HL-60 (cell line): ENCODE results near the gene ZBTB7C.

ENCODE experiments used
- DNase-seq, 2 experiments: peaks; one replicate each; pipeline ENCODE4 v3.0.0-alpha.2; 2010 to 2020; ENCODE audit warnings: low read depth in 1 of 2, low spot score in 1 of 2
- H3K27ac ChIP-seq: fragments of 250-450 bp; sonication (Bioruptor Pico); replicated peaks from 2 replicates; pipeline ENCODE4 v1.5.1; 2020; ENCODE audit warnings: mild to moderate bottlenecking, moderate library complexity
- H3K27me3 ChIP-seq: fragments of 250-450 bp; sonication (Bioruptor Pico); 2 replicates; pipeline ENCODE4 v1.5.1; 2021; ENCODE audit warnings: mild to moderate bottlenecking, moderate library complexity; ENCODE audit not compliant: insufficient read depth, poor library complexity, severe bottlenecking
- H3K4me3 ChIP-seq: replicated peaks from 2 replicates; pipeline ENCODE4 v1.5.1; 2011; ENCODE audit warnings: mild to moderate bottlenecking, control low read depth, low read length; ENCODE audit not compliant: insufficient read depth
- GABPA ChIP-seq: IDR thresholded peaks from 2 replicates; pipeline ENCODE4 v1.6.1; 2012; ENCODE audit warnings: low read depth
- POLR2AphosphoS5 ChIP-seq: IDR thresholded peaks from 2 replicates; pipeline ENCODE4 v1.6.1; 2012; ENCODE audit warnings: low read depth
- REST ChIP-seq: IDR thresholded peaks from 2 replicates; pipeline ENCODE4 v1.6.1; 2012; ENCODE audit warnings: low read depth; ENCODE audit not compliant: insufficient replicate concordance
- SPI1 ChIP-seq: IDR thresholded peaks from 2 replicates; pipeline ENCODE4 v1.6.1; 2012; ENCODE audit warnings: low read depth, mild to moderate bottlenecking, borderline replicate concordance
- TF ChIP-seq, protein P1 (sequence below): IDR thresholded peaks from one replicate; pipeline ENCODE4 v1.5.1; 2011; ENCODE audit warnings: low read length, control low read depth, inconsistent platforms; ENCODE audit not compliant: insufficient read depth

ZBTB7C gene

DNA sequence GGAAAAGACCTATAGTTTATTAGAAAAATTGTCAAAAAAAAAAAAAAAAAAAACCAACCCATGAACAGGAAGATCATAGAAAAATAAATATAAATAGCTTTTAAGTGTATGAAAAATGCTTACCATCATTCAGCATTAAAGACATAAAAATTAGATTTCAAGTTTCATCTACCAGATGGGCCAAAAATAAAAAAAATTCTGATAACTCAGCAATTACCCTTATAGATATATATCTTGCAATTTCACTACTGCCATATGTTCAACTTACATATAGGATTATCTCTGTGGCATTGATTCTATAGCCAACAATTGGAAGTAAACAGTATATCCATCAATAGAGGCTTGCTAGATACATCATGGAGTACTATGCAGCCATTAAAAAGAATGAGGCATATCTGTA is 352.2 kb downstream of the ZBTB7C start:
- TF ChIP-seq SPI1 (no peak), GABPA (no peak), REST (no peak), POLR2AphosphoS5 (no peak)
- TF ChIP-seq, protein P1, sequence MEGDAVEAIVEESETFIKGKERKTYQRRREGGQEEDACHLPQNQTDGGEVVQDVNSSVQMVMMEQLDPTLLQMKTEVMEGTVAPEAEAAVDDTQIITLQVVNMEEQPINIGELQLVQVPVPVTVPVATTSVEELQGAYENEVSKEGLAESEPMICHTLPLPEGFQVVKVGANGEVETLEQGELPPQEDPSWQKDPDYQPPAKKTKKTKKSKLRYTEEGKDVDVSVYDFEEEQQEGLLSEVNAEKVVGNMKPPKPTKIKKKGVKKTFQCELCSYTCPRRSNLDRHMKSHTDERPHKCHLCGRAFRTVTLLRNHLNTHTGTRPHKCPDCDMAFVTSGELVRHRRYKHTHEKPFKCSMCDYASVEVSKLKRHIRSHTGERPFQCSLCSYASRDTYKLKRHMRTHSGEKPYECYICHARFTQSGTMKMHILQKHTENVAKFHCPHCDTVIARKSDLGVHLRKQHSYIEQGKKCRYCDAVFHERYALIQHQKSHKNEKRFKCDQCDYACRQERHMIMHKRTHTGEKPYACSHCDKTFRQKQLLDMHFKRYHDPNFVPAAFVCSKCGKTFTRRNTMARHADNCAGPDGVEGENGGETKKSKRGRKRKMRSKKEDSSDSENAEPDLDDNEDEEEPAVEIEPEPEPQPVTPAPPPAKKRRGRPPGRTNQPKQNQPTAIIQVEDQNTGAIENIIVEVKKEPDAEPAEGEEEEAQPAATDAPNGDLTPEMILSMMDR, result no peak
- no peak overlapping the region for H3K4me3 ChIP-seq
- DNase-seq, result no peak
- H3K27ac ChIP-seq, result no peak overlapping the region
- peaks cover 50% of the 10 kb centered on the region for H3K27me3 ChIP-seq

DNA sequence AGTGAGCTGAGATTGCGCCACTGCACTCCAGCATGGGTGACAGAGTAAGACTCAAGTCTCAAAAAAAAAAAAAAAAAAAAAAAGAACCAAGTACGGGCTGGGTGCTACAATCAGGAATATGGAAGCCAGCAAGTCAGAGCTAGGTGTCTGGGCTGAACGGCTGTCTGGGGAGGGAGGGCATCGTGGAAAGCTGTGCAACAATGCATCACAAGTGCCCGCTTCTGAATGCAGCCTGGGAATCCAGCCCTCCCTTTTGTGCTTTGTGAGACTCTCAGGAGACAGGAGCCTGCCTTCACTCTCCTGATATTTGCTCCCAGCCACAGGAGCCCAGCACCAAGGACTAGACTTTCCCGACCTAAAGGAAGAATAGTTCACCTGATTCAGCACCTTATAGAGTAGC is 353.8 kb downstream of the ZBTB7C start:
- no peak for DNase-seq
- Histone ChIP-seq H3K27ac (no peak overlapping the region), H3K27me3 (peaks cover 50% of the 10 kb centered on the region), H3K4me3 (no peak overlapping the region)
- TF ChIP-seq SPI1 (no peak), REST (no peak), GABPA (no peak), POLR2AphosphoS5 (no peak)
- TF ChIP-seq, protein P1, result no peak

GRCh38 chr18:48053881-48054816 is 355.0 kb downstream of the ZBTB7C start:
- Histone ChIP-seq H3K27ac (no peak overlapping the region), H3K4me3 (no peak overlapping the region), H3K27me3 (peaks cover 45% of the 10 kb centered on the region)
- no peak for DNase-seq
- TF ChIP-seq SPI1, result no peak
- no peak for TF ChIP-seq POLR2AphosphoS5
- no peak for TF ChIP-seq REST
- no peak for TF ChIP-seq GABPA
- TF ChIP-seq, protein P1, result no peak
